HepG2 (cell line): ENCODE data around the gene CCDC54. TPM values are rescaled to one million over a fixed set of nuclear protein-coding genes. Genes with fewer than 3 reads are reported as not detected.

Experiments
- ATAC-seq: fragments of 200-7000 bp; cut with Tn5 transposase; 3 replicates; pipeline ENCODE4 v1.9.1; 2020; ENCODE audit warnings: mild to moderate bottlenecking, moderate library complexity
- BruUV-seq: library from RNA; stranded (reverse); fragments of 400-500 nt; replicated peaks from 2 replicates; lab custom pipeline; 2021; lab: Mats Ljungman, UMichigan
- CTCF ChIA-PET: fragments of 300-600 bp; formaldehyde crosslinking; extraction: SDS; loops from one replicate; lab custom pipeline; 2021; ENCODE audit warnings: low total read pairs, inconsistent platforms, low intra/inter-chr PET ratio; lab: Yijun Ruan, JAX
- POLR2A ChIA-PET: fragments of 350-600 bp; sonication (Branson Sonifier 250); formaldehyde crosslinking; loops from one replicate; lab custom pipeline; 2020; ENCODE audit warnings: antibody characterized with exemption, inconsistent platforms; lab: Yijun Ruan, JAX
- DNase-seq: peaks from one replicate; pipeline ENCODE4 v3.0.0-alpha.2; 2015; ENCODE audit warnings: low spot score
- FAIRE-seq: peaks from 3 replicates; lab custom pipeline; 2011; peaks lifted over from hg19 to GRCh38; lab: Jason Lieb, UNC
- H2AFZ ChIP-seq: one replicate; pipeline ENCODE4 v1.6.1; 2011; ENCODE audit warnings: low read length, inconsistent platforms
- H3K27ac ChIP-seq: fragments of 300-600 bp; 3 replicates; pipeline ENCODE4 v1.8.0; 2011; ENCODE audit warnings: mixed run types, mild to moderate bottlenecking, mixed read lengths, low read length, inconsistent platforms; ENCODE audit not compliant: insufficient read depth; ENCODE audit errors: extremely low read length
- H3K27me3 ChIP-seq, 2 experiments: fragments of 200-600 bp in 1 of 2; 2 replicates in 1 of 2; 3 replicates in 1 of 2; pipeline versions ENCODE4 v1.6.0 to v1.8.0; 2011; ENCODE audit warnings: low read length in 2 of 2, mild to moderate bottlenecking in 2 of 2, moderate library complexity in 2 of 2, inconsistent platforms in 1 of 2; ENCODE audit not compliant: insufficient read depth in 2 of 2, control insufficient read depth in 1 of 2
- H3K36me3 ChIP-seq, 2 experiments: fragments of 200-600 bp in 1 of 2; replicated peaks in 1 of 2; 2 replicates in 1 of 2; 3 replicates in 1 of 2; pipeline versions ENCODE4 v1.5.1 to v1.8.0; 2011; ENCODE audit warnings: low read length in 2 of 2, inconsistent platforms in 1 of 2; ENCODE audit not compliant: insufficient read depth in 2 of 2, control insufficient read depth in 1 of 2
- H3K4me1 ChIP-seq: 2 replicates; pipeline ENCODE4 v1.5.1; 2012; ENCODE audit warnings: low read length, inconsistent platforms; ENCODE audit not compliant: insufficient read depth
- H3K4me2 ChIP-seq: 2 replicates; pipeline ENCODE4 v1.6.0; 2011; ENCODE audit warnings: low read depth, low read length, inconsistent platforms
- H3K4me3 ChIP-seq, 3 experiments: fragments of 200-600 bp in 1 of 3; sonication (generic), shearing (Covaris generic) in 1 of 3; replicated peaks in 1 of 3; 2 replicates each; pipeline ENCODE4 v1.5.1; 2011 to 2016; ENCODE audit warnings: low read length in 3 of 3, inconsistent platforms in 2 of 3, low read depth in 2 of 3, mild to moderate bottlenecking in 2 of 3, control low read depth in 1 of 3, mixed read lengths in 1 of 3; ENCODE audit not compliant: insufficient read depth in 1 of 3
- H3K79me2 ChIP-seq: one replicate; pipeline ENCODE4 v1.6.1; 2011; ENCODE audit warnings: low read length, inconsistent platforms; ENCODE audit not compliant: insufficient read depth
- H3K9ac ChIP-seq: 2 replicates; pipeline ENCODE4 v1.6.0; 2011; ENCODE audit warnings: mild to moderate bottlenecking, low read depth, low read length, inconsistent platforms; ENCODE audit not compliant: insufficient read depth
- H3K9me3 ChIP-seq: 2 replicates; pipeline ENCODE4 v1.5.1; 2012; ENCODE audit warnings: mild to moderate bottlenecking, low read length
- H4K20me1 ChIP-seq: 2 replicates; pipeline ENCODE4 v1.6.0; 2011; ENCODE audit warnings: inconsistent platforms, mild to moderate bottlenecking, low read length, moderate library complexity; ENCODE audit not compliant: insufficient read depth
- ATF7 ChIP-seq, 2 experiments: fragments of 450-650 bp in 1 of 2; sonication (generic) in 1 of 2; formaldehyde crosslinking in 1 of 2; IDR thresholded peaks; 2 replicates each; pipeline versions ENCODE4 v1.4.0 to v1.6.1; 2016 to 2020; ENCODE audit warnings: antibody characterized with exemption in 1 of 2, mild to moderate bottlenecking in 1 of 2, missing genetic modification reagents in 1 of 2
- ATF7-NPFF ChIP-seq: sonication (generic); formaldehyde crosslinking; IDR thresholded peaks from 2 replicates; pipeline ENCODE4 v1.8.1; 2023; ENCODE audit warnings: mild to moderate bottlenecking, low read depth, missing genetic modification reagents, moderate library complexity
- HNRNPH1 ChIP-seq: fragments of 200-400 bp; formaldehyde crosslinking; optimal IDR thresholded peaks from 2 replicates; pipeline ENCODE3; 2017; ENCODE audit warnings: mild to moderate bottlenecking, low read depth, low read length
- NKX3-1 ChIP-seq: sonication (generic); formaldehyde crosslinking; IDR thresholded peaks from 2 replicates; pipeline ENCODE4 v1.5.0; 2020; ENCODE audit warnings: missing genetic modification reagents
- PHF8 ChIP-seq: sonication (generic); formaldehyde crosslinking; IDR thresholded peaks from 2 replicates; pipeline ENCODE4 v1.5.0; 2020; ENCODE audit warnings: missing genetic modification reagents
- RAD21 ChIP-seq: fragments of 450-650 bp; formaldehyde crosslinking; IDR thresholded peaks from 2 replicates; pipeline ENCODE4 v1.5.0; 2020; ENCODE audit warnings: mild to moderate bottlenecking
- SNAPC2 ChIP-seq: sonication (generic); formaldehyde crosslinking; IDR thresholded peaks from 2 replicates; pipeline ENCODE4 v1.8.1; 2022; ENCODE audit warnings: mild to moderate bottlenecking, missing genetic modification reagents
- TARDBP ChIP-seq: sonication (generic); formaldehyde crosslinking; IDR thresholded peaks from 2 replicates; pipeline ENCODE4 v1.8.0; 2022; ENCODE audit warnings: mild to moderate bottlenecking, missing genetic modification reagents
- ZBTB1 ChIP-seq: sonication (generic); formaldehyde crosslinking; IDR thresholded peaks from 2 replicates; pipeline ENCODE4 v1.4.0; 2020; ENCODE audit warnings: missing genetic modification reagents, borderline replicate concordance
- ZFX ChIP-seq: sonication (generic); formaldehyde crosslinking; IDR thresholded peaks from 2 replicates; pipeline ENCODE4 v1.4.0; 2020; ENCODE audit warnings: mild to moderate bottlenecking, low read depth, missing genetic modification reagents, moderate library complexity
- ZNF329 ChIP-seq: sonication (generic); formaldehyde crosslinking; IDR thresholded peaks from 2 replicates; pipeline ENCODE4 v1.9.0; 2021; ENCODE audit warnings: low read depth, mild to moderate bottlenecking, missing genetic modification reagents
- ZNF616 ChIP-seq: sonication (generic); formaldehyde crosslinking; IDR thresholded peaks from 2 replicates; pipeline ENCODE4 v1.5.0; 2020; ENCODE audit warnings: low read depth, mild to moderate bottlenecking, missing genetic modification reagents
- ZNF672 ChIP-seq: sonication (generic); formaldehyde crosslinking; IDR thresholded peaks from 2 replicates; pipeline ENCODE4 v1.8.1; 2022; ENCODE audit warnings: missing genetic modification reagents
- ZNF747 ChIP-seq: sonication (generic); formaldehyde crosslinking; IDR thresholded peaks from 2 replicates; pipeline ENCODE4 v1.8.1; 2023; ENCODE audit warnings: missing genetic modification reagents, mild to moderate bottlenecking, borderline replicate concordance
- ZSCAN29 ChIP-seq: sonication (generic); formaldehyde crosslinking; conservative IDR thresholded peaks from 2 replicates; pipeline ENCODE4 v1.4.0; 2020; ENCODE audit warnings: mild to moderate bottlenecking, missing genetic modification reagents
- WGBS: methylation state at CpG from one replicate; pipeline ENCODE4 v1.1.6; 2017; ENCODE audit warnings: low lambda C conversion rate; 5-methylcytosine and 5-hydroxymethylcytosine counted together
- in situ Hi-C: cut with HindIII; loops from 2 replicates; pipeline ENCODE4 v1.10.0; 2017; ENCODE audit warnings: low pct_unique_long_range_greater_than_20kb; ENCODE audit not compliant: extremely low pct_ligation_motif_present
- intact Hi-C: fragments of 100-400 bp; cut with micrococcal nuclease; formaldehyde crosslinking; loops from one replicate; pipeline ENCODE4 v1.10.0; 2022; ENCODE audit not compliant: unreplicated experiment
- polyA plus RNA-seq, 8 experiments: library from polyadenylated mRNA; depleted of rRNA in 3 of 8; stranded (reverse) in 7 of 8; unstranded in 1 of 8; fragments of >200 nt; fragmentation: Illumina TruSeq in 4 of 8; extraction: Trizol in 4 of 8; gene quantifications; 2 replicates each; pipeline versions ENCODE4 v1.2.1 to v1.2.3, GENCODE V29; 2011 to 2016; ENCODE audit warnings: low read depth in 4 of 8, missing spikeins in 1 of 8, mixed read lengths in 1 of 8; ENCODE audit not compliant: insufficient read depth in 1 of 8
- total RNA-seq, 5 experiments: library from RNA; depleted of rRNA; stranded (reverse); fragments of >200 nt; fragmentation: Illumina TruSeq; extraction: Trizol; gene quantifications; 2 replicates each; pipeline ENCODE4 v1.2.3, GENCODE V29; 2016; ENCODE audit warnings: low read depth in 1 of 5
- TF ChIP-seq, protein P1 (sequence below): sonication (generic); formaldehyde crosslinking; IDR thresholded peaks from 2 replicates; pipeline ENCODE4 v1.8.1; 2023; ENCODE audit warnings: missing genetic modification reagents, inconsistent platforms, borderline replicate concordance
- TF ChIP-seq, protein P2 (sequence below): sonication (generic); formaldehyde crosslinking; IDR thresholded peaks from 2 replicates; pipeline ENCODE4 v1.5.1; 2020; ENCODE audit warnings: mild to moderate bottlenecking, missing genetic modification reagents, borderline replicate concordance
- TF ChIP-seq, protein P3 (sequence below): sonication (generic); formaldehyde crosslinking; IDR thresholded peaks from 2 replicates; pipeline ENCODE4 v1.4.0; 2020; ENCODE audit warnings: missing genetic modification reagents

The CCDC54 gene
- total and polyA plus RNA-seq, 2 of the 13 experiments (the other 11 are each of a cell fraction or from before 2014, with no cell fraction given), result not detected

DNA sequence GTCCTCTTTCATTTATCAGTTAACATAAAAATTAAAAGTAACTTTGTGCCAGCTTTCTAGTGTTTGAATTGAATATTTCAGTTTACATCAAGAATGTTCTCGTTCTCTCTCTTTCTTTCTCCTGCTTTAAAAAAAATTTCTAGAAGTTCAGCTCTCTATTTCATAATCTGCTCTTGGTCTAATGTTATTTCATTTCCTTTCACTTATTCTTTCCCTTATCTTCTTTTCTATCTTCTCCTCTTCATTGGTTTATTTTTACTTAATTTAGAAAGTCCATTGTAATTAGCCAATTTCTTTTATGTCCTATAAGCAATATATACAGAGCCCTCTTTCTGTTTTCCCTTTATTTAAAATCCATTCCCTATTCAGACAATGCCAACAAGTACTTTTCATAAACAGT is 44.6 kb downstream of the CCDC54 start:
- 2% methylated on average over 1 of the region's 1 CpG for WGBS
- no peak for DNase-seq
- H3K27ac ChIP-seq, result no peak overlapping the region
- intact Hi-C loops (loop anchor here (1.0 to 2.0 kb wide), 2 partner anchors 149 to 186 kb away; no protein-coding TSS in a partner anchor), in situ Hi-C loops (loop anchor here (10.0 kb wide), 2 partner anchors 147 to 187 kb away; no protein-coding TSS in a partner anchor)
- H3K36me3 ChIP-seq, result no peaks in the 10 kb centered on the region
- no peaks in the 10 kb centered on the region for H3K9me3 ChIP-seq
- H3K79me2 ChIP-seq, result no peaks in the 10 kb centered on the region
- H3K27me3 ChIP-seq, result no peaks in the 10 kb centered on the region; a peak in 1 of 5 replicates
- CTCF ChIA-PET, result interaction anchor here (1.3 to 2.0 kb wide), 2 partner anchors 150 to 186 kb away, joined by 6 to 9 read pairs; no protein-coding TSS in a partner anchor
- FAIRE-seq, result no peak
- POLR2A ChIA-PET, result no interaction called here
- no peak for ATAC-seq
- H3K9ac ChIP-seq, result no peak overlapping the region
- H3K4me2 ChIP-seq, result no peak overlapping the region
- H3K4me3 ChIP-seq, result no peak overlapping the region
- no peak overlapping the region for H2AFZ ChIP-seq
- no peaks in the 10 kb centered on the region for H4K20me1 ChIP-seq
- BruUV-seq, result no TSS peak
- H3K4me1 ChIP-seq, result no peaks in the 10 kb centered on the region
- TF ChIP-seq ATF7-NPFF (CRISPR knock-in tag), result no peak
- TF ChIP-seq, protein P1, sequence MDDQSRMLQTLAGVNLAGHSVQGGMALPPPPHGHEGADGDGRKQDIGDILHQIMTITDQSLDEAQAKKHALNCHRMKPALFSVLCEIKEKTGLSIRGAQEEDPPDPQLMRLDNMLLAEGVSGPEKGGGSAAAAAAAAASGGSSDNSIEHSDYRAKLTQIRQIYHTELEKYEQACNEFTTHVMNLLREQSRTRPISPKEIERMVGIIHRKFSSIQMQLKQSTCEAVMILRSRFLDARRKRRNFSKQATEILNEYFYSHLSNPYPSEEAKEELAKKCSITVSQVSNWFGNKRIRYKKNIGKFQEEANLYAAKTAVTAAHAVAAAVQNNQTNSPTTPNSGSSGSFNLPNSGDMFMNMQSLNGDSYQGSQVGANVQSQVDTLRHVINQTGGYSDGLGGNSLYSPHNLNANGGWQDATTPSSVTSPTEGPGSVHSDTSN, result no peak
- no peak for TF ChIP-seq ZNF329 (CRISPR knock-in tag)
- TF ChIP-seq RAD21 (CRISPR knock-in tag), result no peak
- TF ChIP-seq SNAPC2 (CRISPR knock-in tag), result no peak
- TF ChIP-seq, protein P2, sequence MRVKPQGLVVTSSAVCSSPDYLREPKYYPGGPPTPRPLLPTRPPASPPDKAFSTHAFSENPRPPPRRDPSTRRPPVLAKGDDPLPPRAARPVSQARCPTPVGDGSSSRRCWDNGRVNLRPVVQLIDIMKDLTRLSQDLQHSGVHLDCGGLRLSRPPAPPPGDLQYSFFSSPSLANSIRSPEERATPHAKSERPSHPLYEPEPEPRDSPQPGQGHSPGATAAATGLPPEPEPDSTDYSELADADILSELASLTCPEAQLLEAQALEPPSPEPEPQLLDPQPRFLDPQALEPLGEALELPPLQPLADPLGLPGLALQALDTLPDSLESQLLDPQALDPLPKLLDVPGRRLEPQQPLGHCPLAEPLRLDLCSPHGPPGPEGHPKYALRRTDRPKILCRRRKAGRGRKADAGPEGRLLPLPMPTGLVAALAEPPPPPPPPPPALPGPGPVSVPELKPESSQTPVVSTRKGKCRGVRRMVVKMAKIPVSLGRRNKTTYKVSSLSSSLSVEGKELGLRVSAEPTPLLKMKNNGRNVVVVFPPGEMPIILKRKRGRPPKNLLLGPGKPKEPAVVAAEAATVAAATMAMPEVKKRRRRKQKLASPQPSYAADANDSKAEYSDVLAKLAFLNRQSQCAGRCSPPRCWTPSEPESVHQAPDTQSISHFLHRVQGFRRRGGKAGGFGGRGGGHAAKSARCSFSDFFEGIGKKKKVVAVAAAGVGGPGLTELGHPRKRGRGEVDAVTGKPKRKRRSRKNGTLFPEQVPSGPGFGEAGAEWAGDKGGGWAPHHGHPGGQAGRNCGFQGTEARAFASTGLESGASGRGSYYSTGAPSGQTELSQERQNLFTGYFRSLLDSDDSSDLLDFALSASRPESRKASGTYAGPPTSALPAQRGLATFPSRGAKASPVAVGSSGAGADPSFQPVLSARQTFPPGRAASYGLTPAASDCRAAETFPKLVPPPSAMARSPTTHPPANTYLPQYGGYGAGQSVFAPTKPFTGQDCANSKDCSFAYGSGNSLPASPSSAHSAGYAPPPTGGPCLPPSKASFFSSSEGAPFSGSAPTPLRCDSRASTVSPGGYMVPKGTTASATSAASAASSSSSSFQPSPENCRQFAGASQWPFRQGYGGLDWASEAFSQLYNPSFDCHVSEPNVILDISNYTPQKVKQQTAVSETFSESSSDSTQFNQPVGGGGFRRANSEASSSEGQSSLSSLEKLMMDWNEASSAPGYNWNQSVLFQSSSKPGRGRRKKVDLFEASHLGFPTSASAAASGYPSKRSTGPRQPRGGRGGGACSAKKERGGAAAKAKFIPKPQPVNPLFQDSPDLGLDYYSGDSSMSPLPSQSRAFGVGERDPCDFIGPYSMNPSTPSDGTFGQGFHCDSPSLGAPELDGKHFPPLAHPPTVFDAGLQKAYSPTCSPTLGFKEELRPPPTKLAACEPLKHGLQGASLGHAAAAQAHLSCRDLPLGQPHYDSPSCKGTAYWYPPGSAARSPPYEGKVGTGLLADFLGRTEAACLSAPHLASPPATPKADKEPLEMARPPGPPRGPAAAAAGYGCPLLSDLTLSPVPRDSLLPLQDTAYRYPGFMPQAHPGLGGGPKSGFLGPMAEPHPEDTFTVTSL, result no peak
- no peak for TF ChIP-seq PHF8
- TF ChIP-seq ATF7 (IDR thresholded peaks at IDR 0.05), result no peak
- no peak for TF ChIP-seq ATF7 (CRISPR knock-in tag; IDR thresholded peaks at IDR 0.05)
- TF ChIP-seq ZNF616 (CRISPR knock-in tag), result no peak
- no peak for TF ChIP-seq TARDBP (CRISPR knock-in tag)
- TF ChIP-seq, protein P3, sequence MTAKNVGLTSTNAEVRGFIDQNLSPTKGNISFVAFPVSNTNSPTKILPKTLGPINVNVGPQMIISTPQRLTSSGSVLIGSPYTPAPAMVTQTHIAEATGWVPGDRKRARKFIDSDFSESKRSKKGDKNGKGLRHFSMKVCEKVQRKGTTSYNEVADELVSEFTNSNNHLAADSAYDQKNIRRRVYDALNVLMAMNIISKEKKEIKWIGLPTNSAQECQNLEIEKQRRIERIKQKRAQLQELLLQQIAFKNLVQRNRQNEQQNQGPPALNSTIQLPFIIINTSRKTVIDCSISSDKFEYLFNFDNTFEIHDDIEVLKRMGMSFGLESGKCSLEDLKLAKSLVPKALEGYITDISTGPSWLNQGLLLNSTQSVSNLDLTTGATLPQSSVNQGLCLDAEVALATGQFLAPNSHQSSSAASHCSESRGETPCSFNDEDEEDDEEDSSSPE (CRISPR knock-in tag), result no peak
- TF ChIP-seq NKX3-1 (CRISPR knock-in tag), result no peak
- TF ChIP-seq ZNF672 (CRISPR knock-in tag), result no peak
- no peak for TF ChIP-seq ZSCAN29 (CRISPR knock-in tag)
- TF ChIP-seq ZBTB1, result no peak
- TF ChIP-seq ZFX (CRISPR knock-in tag), result no peak
- no peak for TF ChIP-seq ZNF747 (CRISPR knock-in tag)
- TF ChIP-seq HNRNPH1, result no peak
